ENCODE results near the gene TBC1D5.

DNA sequence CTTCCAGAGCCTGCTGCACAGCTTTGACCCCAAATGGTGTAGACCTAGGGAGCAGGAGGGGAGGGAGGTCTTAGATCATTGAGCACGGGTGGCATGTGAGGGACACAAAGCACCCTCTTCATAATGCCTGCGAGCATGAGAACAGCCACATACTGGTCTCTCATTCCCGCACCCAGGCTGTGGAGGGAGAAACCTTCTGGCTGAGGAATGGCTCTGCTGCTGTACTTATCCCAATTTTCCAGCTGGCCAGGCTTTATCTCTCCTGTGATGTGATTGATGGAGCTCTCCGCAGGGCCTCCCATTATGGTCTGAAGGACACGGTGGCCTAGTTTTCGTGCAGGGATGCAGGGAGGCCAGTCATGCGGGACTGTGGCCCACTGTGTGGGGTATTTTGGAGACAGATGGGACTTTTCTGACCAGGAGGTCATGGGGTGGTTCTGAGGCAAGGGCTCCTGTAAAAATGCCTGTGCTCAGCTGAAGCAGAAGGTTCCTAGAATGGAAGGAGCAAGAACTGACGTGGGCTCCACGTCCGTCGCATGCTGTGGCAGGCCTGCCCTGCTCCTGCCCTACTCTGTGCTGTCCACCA, 606.2 kb downstream of the TBC1D5 start:
- TF ChIP-seq, protein P1, sequence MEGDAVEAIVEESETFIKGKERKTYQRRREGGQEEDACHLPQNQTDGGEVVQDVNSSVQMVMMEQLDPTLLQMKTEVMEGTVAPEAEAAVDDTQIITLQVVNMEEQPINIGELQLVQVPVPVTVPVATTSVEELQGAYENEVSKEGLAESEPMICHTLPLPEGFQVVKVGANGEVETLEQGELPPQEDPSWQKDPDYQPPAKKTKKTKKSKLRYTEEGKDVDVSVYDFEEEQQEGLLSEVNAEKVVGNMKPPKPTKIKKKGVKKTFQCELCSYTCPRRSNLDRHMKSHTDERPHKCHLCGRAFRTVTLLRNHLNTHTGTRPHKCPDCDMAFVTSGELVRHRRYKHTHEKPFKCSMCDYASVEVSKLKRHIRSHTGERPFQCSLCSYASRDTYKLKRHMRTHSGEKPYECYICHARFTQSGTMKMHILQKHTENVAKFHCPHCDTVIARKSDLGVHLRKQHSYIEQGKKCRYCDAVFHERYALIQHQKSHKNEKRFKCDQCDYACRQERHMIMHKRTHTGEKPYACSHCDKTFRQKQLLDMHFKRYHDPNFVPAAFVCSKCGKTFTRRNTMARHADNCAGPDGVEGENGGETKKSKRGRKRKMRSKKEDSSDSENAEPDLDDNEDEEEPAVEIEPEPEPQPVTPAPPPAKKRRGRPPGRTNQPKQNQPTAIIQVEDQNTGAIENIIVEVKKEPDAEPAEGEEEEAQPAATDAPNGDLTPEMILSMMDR (IDR thresholded peaks at IDR 0.05; ENCODE audit: low read depth, low read length, poor library complexity, severe bottlenecking): no peak
- TF ChIP-seq EZH2phosphoT487 (IDR thresholded peaks at IDR 0.05; ENCODE audit: borderline replicate concordance, low read length): no peak
